NB4 (cell line): ENCODE measurements around the gene SEMA5B.

Experiments
- DNase-seq: peaks from one replicate; pipeline ENCODE4 v3.0.0; 2010; ENCODE audit warnings: low read depth
- H3K4me3 ChIP-seq: one replicate; pipeline ENCODE4 v1.5.1; 2011; ENCODE audit warnings: mild to moderate bottlenecking, low read depth, low read length, moderate library complexity
- MYC ChIP-seq: IDR thresholded peaks from 2 replicates; pipeline ENCODE4 v1.6.1; 2011; ENCODE audit warnings: low read depth, low read length
- POLR2A ChIP-seq: IDR thresholded peaks from 2 replicates; pipeline ENCODE4 v1.6.1; 2011; ENCODE audit warnings: mild to moderate bottlenecking; ENCODE audit not compliant: insufficient read length; ENCODE audit errors: extremely low read depth
- TF ChIP-seq, protein P1 (sequence below): IDR thresholded peaks from 2 replicates; pipeline ENCODE4 v1.6.1; 2011; ENCODE audit warnings: low read depth, low read length
- TF ChIP-seq, protein P2 (sequence below): IDR thresholded peaks from one replicate; pipeline ENCODE4 v1.5.1; 2012; ENCODE audit warnings: low read depth, low read length

Gene SEMA5B

DNA sequence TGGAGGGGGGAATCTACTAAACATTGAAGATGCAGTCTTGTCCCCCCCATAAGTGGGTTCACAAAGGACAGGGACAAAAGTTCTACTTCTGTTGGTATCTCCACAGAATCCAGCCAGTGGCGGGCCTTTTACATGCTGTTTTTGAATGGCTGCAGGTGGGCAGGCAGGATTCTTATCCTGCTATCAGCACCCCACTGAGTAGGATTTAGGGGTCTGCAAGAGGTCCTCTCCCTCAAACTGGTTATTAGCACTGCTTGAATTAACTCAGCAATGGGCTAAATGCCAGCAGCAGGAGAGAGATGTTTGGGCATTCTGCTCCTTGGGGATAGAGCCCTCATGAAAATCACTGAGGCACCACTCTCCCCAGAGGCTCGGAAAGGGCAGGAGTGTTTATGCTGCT lies 40.3 kb downstream of the SEMA5B start:
- no peak overlapping the region for H3K4me3 ChIP-seq

DNA sequence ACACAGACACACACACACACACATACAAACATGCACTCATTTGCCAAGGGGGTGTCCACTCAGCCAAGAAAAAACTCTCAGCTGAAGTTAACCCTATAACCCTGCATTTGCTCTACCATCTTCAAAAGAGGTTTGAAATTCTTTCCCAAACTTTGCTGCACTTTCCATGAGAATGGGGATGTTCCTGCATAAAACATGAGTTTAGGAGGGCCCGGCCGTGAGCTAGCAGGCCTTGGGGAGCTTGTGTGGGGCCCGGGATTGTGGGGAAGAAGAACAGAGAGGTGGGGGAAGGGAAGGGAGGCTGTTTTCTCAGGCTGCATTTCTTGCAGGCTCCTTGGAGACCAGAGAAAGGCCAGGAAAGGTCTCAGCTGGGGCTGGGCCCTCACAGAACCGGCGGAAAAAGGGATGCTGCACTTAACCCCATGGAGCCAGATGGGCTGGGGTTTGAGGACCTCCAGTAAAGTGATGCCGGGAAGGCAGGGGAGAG lies 40.8 kb downstream of the SEMA5B start:
- no peak overlapping the region for H3K4me3 ChIP-seq
- no peak for DNase-seq
- no peak for TF ChIP-seq POLR2A
- TF ChIP-seq, protein P1, sequence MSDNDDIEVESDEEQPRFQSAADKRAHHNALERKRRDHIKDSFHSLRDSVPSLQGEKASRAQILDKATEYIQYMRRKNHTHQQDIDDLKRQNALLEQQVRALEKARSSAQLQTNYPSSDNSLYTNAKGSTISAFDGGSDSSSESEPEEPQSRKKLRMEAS, result no peak
- TF ChIP-seq MYC, result no peak
- TF ChIP-seq, protein P2, sequence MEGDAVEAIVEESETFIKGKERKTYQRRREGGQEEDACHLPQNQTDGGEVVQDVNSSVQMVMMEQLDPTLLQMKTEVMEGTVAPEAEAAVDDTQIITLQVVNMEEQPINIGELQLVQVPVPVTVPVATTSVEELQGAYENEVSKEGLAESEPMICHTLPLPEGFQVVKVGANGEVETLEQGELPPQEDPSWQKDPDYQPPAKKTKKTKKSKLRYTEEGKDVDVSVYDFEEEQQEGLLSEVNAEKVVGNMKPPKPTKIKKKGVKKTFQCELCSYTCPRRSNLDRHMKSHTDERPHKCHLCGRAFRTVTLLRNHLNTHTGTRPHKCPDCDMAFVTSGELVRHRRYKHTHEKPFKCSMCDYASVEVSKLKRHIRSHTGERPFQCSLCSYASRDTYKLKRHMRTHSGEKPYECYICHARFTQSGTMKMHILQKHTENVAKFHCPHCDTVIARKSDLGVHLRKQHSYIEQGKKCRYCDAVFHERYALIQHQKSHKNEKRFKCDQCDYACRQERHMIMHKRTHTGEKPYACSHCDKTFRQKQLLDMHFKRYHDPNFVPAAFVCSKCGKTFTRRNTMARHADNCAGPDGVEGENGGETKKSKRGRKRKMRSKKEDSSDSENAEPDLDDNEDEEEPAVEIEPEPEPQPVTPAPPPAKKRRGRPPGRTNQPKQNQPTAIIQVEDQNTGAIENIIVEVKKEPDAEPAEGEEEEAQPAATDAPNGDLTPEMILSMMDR, result no peak

More for the DNA sequence above, 40.3 kb downstream of the SEMA5B start:
- TF ChIP-seq, protein P1, result no peak
- TF ChIP-seq, protein P2, result no peak
- TF ChIP-seq POLR2A (no peak), MYC (no peak)
- DNase-seq, result no peak

DNA sequence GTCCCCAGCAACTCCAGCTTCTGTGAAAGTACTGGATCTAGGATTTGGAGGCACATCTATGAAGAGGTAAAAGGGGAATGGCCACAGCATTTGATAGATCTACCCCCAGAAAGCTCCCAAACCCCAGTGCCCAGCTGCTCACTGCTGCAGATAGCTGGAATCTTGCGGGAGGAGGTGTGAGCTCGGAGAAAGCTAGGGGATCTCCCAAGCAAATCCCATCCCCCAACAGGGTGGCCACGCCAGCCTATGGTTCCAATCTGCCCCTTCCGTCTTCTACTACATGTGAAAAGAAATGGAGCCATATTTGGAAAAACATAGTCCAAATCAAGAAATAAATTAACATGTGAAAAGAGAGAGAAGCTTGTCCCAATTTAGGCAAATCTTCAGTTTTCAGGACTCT lies 42.0 kb downstream of the SEMA5B start:
- H3K4me3 ChIP-seq, result no peak overlapping the region
- TF ChIP-seq, protein P1, result no peak
- no peak for TF ChIP-seq POLR2A
- TF ChIP-seq MYC, result no peak
- TF ChIP-seq, protein P2, result no peak
- no peak for DNase-seq

DNA sequence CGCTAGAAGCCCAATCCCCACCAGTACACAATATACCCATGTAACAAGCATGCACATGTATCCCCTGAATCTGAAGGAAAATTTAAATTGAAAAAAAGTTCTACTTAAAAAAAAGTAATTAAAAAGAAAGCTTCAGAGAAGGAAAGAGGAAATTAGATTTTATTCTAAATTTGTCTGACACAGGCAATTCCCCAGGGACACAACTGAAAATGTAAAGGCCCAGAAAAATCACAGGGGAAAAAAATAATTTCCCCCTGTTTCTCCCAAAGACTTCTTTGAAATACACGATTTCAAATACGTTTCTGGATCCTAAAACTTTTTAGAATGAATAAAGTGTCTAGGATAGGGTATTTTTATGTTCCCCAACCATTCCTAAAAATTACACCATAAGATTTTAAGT lies 42.9 kb downstream of the SEMA5B start:
- H3K4me3 ChIP-seq, result no peak overlapping the region
- DNase-seq, result no peak
- TF ChIP-seq MYC, result no peak
- TF ChIP-seq, protein P2, result no peak
- TF ChIP-seq POLR2A, result no peak
- TF ChIP-seq, protein P1, result no peak

DNA sequence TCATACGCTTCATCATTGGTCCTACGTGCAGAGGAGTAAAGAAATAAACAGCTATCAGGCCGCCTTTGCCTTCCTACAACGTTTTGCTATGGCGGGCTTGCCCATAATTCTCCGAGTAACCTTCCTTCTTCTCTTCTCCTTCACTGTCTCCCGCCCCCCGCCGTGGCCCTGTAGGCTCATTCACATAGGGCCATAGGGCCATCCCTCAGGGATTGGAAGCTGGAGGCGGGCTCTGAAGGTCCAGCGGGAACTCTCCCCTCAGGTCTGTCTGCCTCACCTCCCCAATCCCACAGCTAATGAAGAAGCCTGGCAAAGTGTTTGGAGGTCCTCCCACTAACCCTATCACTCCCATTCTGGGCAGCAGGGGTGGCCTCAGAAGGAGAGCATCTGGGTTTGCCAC lies 43.6 kb downstream of the SEMA5B start:
- no peak for DNase-seq
- no peak overlapping the region for H3K4me3 ChIP-seq
- TF ChIP-seq, protein P2, result no peak

DNA sequence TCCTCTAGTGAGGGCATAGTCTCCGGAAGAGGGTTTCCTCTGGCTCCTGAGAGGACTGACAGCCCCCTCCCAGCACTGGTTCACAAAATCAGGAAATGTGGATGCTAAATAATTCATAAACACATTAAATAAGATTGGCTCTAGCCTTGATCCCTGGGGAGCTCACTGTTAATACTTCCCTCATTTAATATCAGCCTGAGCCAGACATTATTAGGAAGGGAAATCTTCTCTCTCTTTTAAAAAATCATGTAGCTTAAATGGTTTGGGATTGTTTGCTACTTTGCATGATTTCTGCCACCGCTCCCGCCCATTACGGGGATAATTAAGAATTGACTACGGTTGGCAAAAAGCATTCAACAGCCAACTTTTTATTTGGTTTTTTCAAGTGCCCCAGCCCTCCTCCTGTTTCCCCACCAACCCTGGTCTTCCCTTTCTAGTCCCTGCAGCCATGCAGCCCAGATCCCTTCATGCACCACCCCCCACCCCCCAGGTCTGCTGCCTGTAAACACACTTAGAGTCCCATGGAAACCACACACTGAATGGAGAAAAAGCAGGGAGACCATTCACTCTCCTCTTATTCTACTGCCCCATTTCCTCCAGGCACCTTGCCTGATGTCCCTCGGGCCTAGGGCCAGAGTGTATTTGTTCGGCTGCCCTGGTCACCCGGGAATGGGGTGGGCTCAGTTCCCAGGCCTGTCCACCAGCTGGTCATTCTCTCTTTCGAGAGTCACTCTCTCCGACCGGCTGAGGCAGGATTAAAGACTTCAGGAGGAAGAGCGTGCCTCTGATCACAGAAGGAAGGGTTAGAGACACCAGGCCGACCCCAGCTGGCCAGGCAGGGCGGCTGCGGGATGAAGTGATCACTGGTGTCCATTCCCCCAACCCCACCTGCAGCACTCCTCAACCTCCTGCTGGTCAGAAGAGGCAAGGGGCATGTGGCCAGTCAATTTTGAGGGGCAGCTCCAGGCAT lies 45.1 kb downstream of the SEMA5B start:
- no peak for DNase-seq
- H3K4me3 ChIP-seq, result no peak overlapping the region
- no peak for TF ChIP-seq MYC
- no peak for TF ChIP-seq POLR2A
- TF ChIP-seq, protein P1, result no peak
- TF ChIP-seq, protein P2, result no peak
